ENCODE results near the gene C6. TPM values are rescaled to one million over a fixed set of nuclear protein-coding genes. Genes with fewer than 3 reads are reported as not detected.
"Not testable (repeated sequence)": the region's sequence is repeated elsewhere in the genome, so short reads cannot be mapped to it uniquely, and the experiment has no call there.

C6 gene
- total RNA-seq, 1 donor from 2014 or later = not detected

DNA sequence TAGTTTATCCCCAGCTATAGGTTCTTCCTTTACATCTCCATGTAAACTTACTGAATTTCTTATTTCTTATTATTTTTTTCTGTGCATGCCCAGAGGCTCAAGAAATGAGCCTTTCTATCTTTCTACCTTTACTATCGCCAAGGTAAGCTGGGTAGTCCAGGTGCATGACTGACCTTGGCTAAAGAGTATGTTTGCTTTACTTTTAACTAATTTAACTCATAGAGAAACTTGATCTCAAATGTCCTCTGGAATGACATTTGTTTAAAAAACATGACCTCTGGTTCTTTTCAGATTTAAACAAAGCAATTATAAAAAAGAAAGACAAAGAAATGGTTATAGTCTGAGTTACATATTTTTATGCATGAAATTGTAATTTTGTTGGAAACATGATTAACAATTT, 397 bp downstream of the C6 start:
- Mint-ChIP-seq H3K4me1 (no peaks in the 10 kb centered on the region), H3K36me3 (no peaks in the 10 kb centered on the region), H3K4me3 (no peak overlapping the region), H3K27me3 (ENCODE audit: insufficient read depth, low read depth) (no peaks in the 10 kb centered on the region), H3K27ac (no peak overlapping the region), H3K9me3 (no peaks in the 10 kb centered on the region)
- Histone ChIP-seq H3K27ac (no peak overlapping the region), H3K4me2 (no peak overlapping the region), H3K36me3 (no peaks in the 10 kb centered on the region), H3K4me1 (no peaks in the 10 kb centered on the region), H3K27me3 (no peaks in the 10 kb centered on the region), H3K9ac (no peak overlapping the region), H3K9me3 (ENCODE audit: low read depth) (no peaks in the 10 kb centered on the region), H4K20me1 (ENCODE audit: low read depth) (no peaks in the 10 kb centered on the region), H3K4me3 (no peak overlapping the region), H3F3A (ENCODE audit: low read depth) (no peaks in the 10 kb centered on the region), H2AFZ (replicated peaks) (no peak overlapping the region), H3K79me2 (ENCODE audit: low read depth) (no peaks in the 10 kb centered on the region)
- DNase-seq (ENCODE audit: low spot score) = no peak
- TF ChIP-seq, protein P1, sequence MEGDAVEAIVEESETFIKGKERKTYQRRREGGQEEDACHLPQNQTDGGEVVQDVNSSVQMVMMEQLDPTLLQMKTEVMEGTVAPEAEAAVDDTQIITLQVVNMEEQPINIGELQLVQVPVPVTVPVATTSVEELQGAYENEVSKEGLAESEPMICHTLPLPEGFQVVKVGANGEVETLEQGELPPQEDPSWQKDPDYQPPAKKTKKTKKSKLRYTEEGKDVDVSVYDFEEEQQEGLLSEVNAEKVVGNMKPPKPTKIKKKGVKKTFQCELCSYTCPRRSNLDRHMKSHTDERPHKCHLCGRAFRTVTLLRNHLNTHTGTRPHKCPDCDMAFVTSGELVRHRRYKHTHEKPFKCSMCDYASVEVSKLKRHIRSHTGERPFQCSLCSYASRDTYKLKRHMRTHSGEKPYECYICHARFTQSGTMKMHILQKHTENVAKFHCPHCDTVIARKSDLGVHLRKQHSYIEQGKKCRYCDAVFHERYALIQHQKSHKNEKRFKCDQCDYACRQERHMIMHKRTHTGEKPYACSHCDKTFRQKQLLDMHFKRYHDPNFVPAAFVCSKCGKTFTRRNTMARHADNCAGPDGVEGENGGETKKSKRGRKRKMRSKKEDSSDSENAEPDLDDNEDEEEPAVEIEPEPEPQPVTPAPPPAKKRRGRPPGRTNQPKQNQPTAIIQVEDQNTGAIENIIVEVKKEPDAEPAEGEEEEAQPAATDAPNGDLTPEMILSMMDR (IDR thresholded peaks at IDR 0.05) = no peak
- no peak for TF ChIP-seq EZH2phosphoT487 (IDR thresholded peaks at IDR 0.05)
- no peak for TF ChIP-seq EZH2 (IDR thresholded peaks at IDR 0.05)

GRCh38 chr5:41211417-41211816, 1.9 kb downstream of the C6 start:
- H3K27me3 ChIP-seq = no peaks in the 10 kb centered on the region
- H3K4me3 Mint-ChIP-seq = no peak overlapping the region
- H4K20me1 ChIP-seq (ENCODE audit: low read depth) = no peaks in the 10 kb centered on the region
- no peaks in the 10 kb centered on the region for H3K79me2 ChIP-seq (ENCODE audit: low read depth)
- H3F3A ChIP-seq (ENCODE audit: low read depth) = no peaks in the 10 kb centered on the region
- H3K36me3 ChIP-seq = no peaks in the 10 kb centered on the region
- no peak for TF ChIP-seq EZH2phosphoT487 (IDR thresholded peaks at IDR 0.05)
- TF ChIP-seq, protein P1 (IDR thresholded peaks at IDR 0.05) = no peak
- no peaks in the 10 kb centered on the region for H3K9me3 ChIP-seq (ENCODE audit: low read depth)
- no peak overlapping the region for H3K27ac Mint-ChIP-seq
- no peaks in the 10 kb centered on the region for H3K9me3 Mint-ChIP-seq
- H3K4me1 Mint-ChIP-seq = no peaks in the 10 kb centered on the region
- no peak overlapping the region for H3K9ac ChIP-seq
- no peaks in the 10 kb centered on the region for H3K36me3 Mint-ChIP-seq
- H3K4me1 ChIP-seq = no peaks in the 10 kb centered on the region
- no peak for DNase-seq (ENCODE audit: low spot score)
- no peak overlapping the region for H3K4me3 ChIP-seq
- no peak overlapping the region for H2AFZ ChIP-seq (replicated peaks)
- no peak overlapping the region for H3K27ac ChIP-seq
- no peak overlapping the region for H3K4me2 ChIP-seq
- H3K27me3 Mint-ChIP-seq (ENCODE audit: insufficient read depth, low read depth) = no peaks in the 10 kb centered on the region

GRCh38 chr5:41205475-41205874, 7.9 kb downstream of the C6 start:
- H3K9me3 Mint-ChIP-seq; H3K27me3 ChIP-seq; H2AFZ ChIP-seq (replicated peaks); DNase-seq (ENCODE audit: low spot score); H3K4me3 Mint-ChIP-seq; H3K4me2 ChIP-seq; H3K4me1 Mint-ChIP-seq; H3K36me3 Mint-ChIP-seq; H3K36me3 ChIP-seq; H3K79me2 ChIP-seq (ENCODE audit: low read depth); H3K27ac Mint-ChIP-seq; H3K4me1 ChIP-seq; H3K9me3 ChIP-seq (ENCODE audit: low read depth); H3K9ac ChIP-seq; H4K20me1 ChIP-seq (ENCODE audit: low read depth); H3F3A ChIP-seq (ENCODE audit: low read depth); H3K27ac ChIP-seq; H3K4me3 ChIP-seq; H3K27me3 Mint-ChIP-seq (ENCODE audit: insufficient read depth, low read depth): not testable (repeated sequence)

DNA sequence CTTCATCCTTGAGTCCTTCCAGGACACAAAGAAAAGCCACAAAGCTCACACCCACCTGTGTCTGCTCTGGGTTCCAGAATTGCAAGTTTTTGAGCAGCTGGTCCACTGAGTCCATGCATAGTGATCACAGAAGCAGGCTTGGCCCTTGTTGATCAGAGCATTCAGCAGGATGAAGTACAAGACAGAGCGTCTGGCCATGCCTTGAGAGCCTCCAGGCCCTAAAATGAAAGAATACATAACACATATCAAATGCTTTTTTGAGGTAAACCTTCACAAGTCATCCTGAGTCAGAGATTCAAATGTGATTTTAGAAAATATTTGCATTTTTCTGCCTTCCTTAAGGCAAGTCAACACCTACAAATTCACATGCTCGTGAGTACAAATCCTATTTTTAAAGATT, 10.3 kb downstream of the C6 start:
- no peaks in the 10 kb centered on the region for H3K4me1 ChIP-seq
- Mint-ChIP-seq H3K27me3 (ENCODE audit: insufficient read depth, low read depth) (peaks cover 2% of the 10 kb centered on the region), H3K4me1 (no peaks in the 10 kb centered on the region), H3K36me3 (no peaks in the 10 kb centered on the region), H3K27ac (no peak overlapping the region), H3K4me3 (no peak overlapping the region), H3K9me3 (peaks cover 6% of the 10 kb centered on the region)
- TF ChIP-seq EZH2 (IDR thresholded peaks at IDR 0.05) (no peak), EZH2phosphoT487 (IDR thresholded peaks at IDR 0.05) (no peak)
- TF ChIP-seq, protein P1 (IDR thresholded peaks at IDR 0.05) = no peak
- no peaks in the 10 kb centered on the region for H3F3A ChIP-seq (ENCODE audit: low read depth)
- no peak for DNase-seq (ENCODE audit: low spot score)
- no peaks in the 10 kb centered on the region for H3K9me3 ChIP-seq (ENCODE audit: low read depth)
- no peak overlapping the region for H3K27ac ChIP-seq
- H3K9ac ChIP-seq = no peak overlapping the region
- H3K27me3 ChIP-seq = no peaks in the 10 kb centered on the region
- no peaks in the 10 kb centered on the region for H4K20me1 ChIP-seq (ENCODE audit: low read depth)
- H3K79me2 ChIP-seq (ENCODE audit: low read depth) = no peaks in the 10 kb centered on the region
- H2AFZ ChIP-seq (replicated peaks) = no peak overlapping the region
- H3K4me3 ChIP-seq = no peak overlapping the region
- no peaks in the 10 kb centered on the region for H3K36me3 ChIP-seq
- no peak overlapping the region for H3K4me2 ChIP-seq
